ENCODE data around the gene FAM3C.

The FAM3C gene

GRCh38 chr7:121385056-121385799 lies 10.9 kb downstream of the FAM3C start:
- no peak for TF ChIP-seq CTCF (IDR thresholded peaks at IDR 0.05; ENCODE audit: control insufficient read depth, insufficient read depth, low read depth, low read length, missing control alignments)
- DNase-seq (ENCODE audit: low read depth): no peak
- no peak overlapping the region for H3K4me3 ChIP-seq (ENCODE audit: control insufficient read depth, low read depth, low read length)

- DNase-seq (ENCODE audit: low read depth): no peak
- TF ChIP-seq CTCF (IDR thresholded peaks at IDR 0.05; ENCODE audit: control insufficient read depth, insufficient read depth, low read depth, low read length, missing control alignments): no peak
- no peak overlapping the region for H3K4me3 ChIP-seq (ENCODE audit: control insufficient read depth, low read depth, low read length)
Measured at GRCh38 chr7:121384265-121384664, 11.8 kb downstream of the FAM3C start.

- DNase-seq (ENCODE audit: low read depth): no peak
- H3K4me3 ChIP-seq (ENCODE audit: control insufficient read depth, low read depth, low read length): no peak overlapping the region
- no peak for TF ChIP-seq CTCF (IDR thresholded peaks at IDR 0.05; ENCODE audit: control insufficient read depth, insufficient read depth, low read depth, low read length, missing control alignments)
Measured at GRCh38 chr7:121383235-121383910, 12.7 kb downstream of the FAM3C start.

- TF ChIP-seq CTCF (IDR thresholded peaks at IDR 0.05; ENCODE audit: control insufficient read depth, insufficient read depth, low read depth, low read length, missing control alignments): no peak
- DNase-seq (ENCODE audit: low read depth): no peak
- H3K4me3 ChIP-seq (ENCODE audit: control insufficient read depth, low read depth, low read length): no peak overlapping the region
Measured at GRCh38 chr7:121382473-121382872, 13.6 kb downstream of the FAM3C start.

GRCh38 chr7:121379930-121380329 lies 16.2 kb downstream of the FAM3C start:
- no peak for TF ChIP-seq CTCF (IDR thresholded peaks at IDR 0.05; ENCODE audit: control insufficient read depth, insufficient read depth, low read depth, low read length, missing control alignments)
- no peak for DNase-seq (ENCODE audit: low read depth)
- H3K4me3 ChIP-seq (ENCODE audit: control insufficient read depth, low read depth, low read length): no peak overlapping the region

GRCh38 chr7:121376979-121377378 lies 19.1 kb downstream of the FAM3C start:
- H3K4me3 ChIP-seq (ENCODE audit: control insufficient read depth, low read depth, low read length): no peak overlapping the region
- no peak for TF ChIP-seq CTCF (IDR thresholded peaks at IDR 0.05; ENCODE audit: control insufficient read depth, insufficient read depth, low read depth, low read length, missing control alignments)
- no peak for DNase-seq (ENCODE audit: low read depth)
